NT2/D1 (cell line): ENCODE results near the gene ANTXR1.

Experiments
- DNase-seq: peaks from one replicate; pipeline ENCODE4 v3.0.0-alpha.2; 2011; ENCODE audit warnings: low read depth, low spot score
- H3K27me3 ChIP-seq: 2 replicates; pipeline ENCODE4 v1.6.0; 2011; ENCODE audit warnings: mild to moderate bottlenecking; ENCODE audit not compliant: insufficient read length, insufficient read depth
- H3K36me3 ChIP-seq: 2 replicates; pipeline ENCODE4 v1.6.1; 2011; ENCODE audit warnings: mild to moderate bottlenecking, low read length, mixed read lengths; ENCODE audit not compliant: insufficient read depth, insufficient read length
- H3K4me1 ChIP-seq: 2 replicates; pipeline ENCODE4 v1.5.1; 2011; ENCODE audit not compliant: insufficient read depth, insufficient read length
- H3K4me3 ChIP-seq: 2 replicates; pipeline ENCODE4 v1.5.1; 2011; ENCODE audit warnings: low read depth; ENCODE audit not compliant: insufficient read length
- H3K9ac ChIP-seq: 2 replicates; pipeline ENCODE4 v1.6.0; 2011; ENCODE audit warnings: low read depth; ENCODE audit not compliant: insufficient read length
- H3K9me3 ChIP-seq: 2 replicates; pipeline ENCODE4 v1.5.1; 2011; ENCODE audit warnings: mild to moderate bottlenecking, low read length; ENCODE audit not compliant: insufficient read depth
- SUZ12 ChIP-seq: IDR thresholded peaks from 2 replicates; pipeline ENCODE4 v1.6.1; 2011; ENCODE audit not compliant: insufficient read length, insufficient read depth; ENCODE audit errors: extremely low read depth
- YY1 ChIP-seq: IDR thresholded peaks from 2 replicates; pipeline ENCODE4 v1.6.1; 2011; ENCODE audit not compliant: insufficient read length, insufficient read depth
- ZNF274 ChIP-seq: IDR thresholded peaks from 2 replicates; pipeline ENCODE4 v1.6.1; 2011; ENCODE audit warnings: mild to moderate bottlenecking, low read depth, low read length

Gene ANTXR1

DNA sequence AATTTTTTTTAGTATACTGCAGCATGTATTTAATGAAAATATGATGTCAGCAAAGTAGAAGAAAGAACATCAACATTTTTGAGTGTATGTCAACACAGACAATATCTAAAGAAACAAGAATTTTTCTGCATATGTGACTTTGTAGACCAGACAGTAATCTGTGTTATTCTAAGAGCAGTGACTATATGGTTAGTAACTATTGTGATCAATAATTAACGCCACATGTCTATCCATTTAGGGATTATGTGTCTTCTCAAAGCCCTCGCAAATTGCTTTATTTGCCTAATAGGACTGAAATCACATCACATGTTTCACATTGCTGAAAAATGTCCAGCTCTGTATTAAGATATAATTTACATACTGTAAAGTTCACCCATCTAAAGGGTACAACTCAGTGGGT lies 266.2 kb downstream of the ANTXR1 start:
- Histone ChIP-seq H3K36me3 (no peaks in the 10 kb centered on the region), H3K4me3 (no peak overlapping the region), H3K4me1 (no peaks in the 10 kb centered on the region), H3K9me3 (no peaks in the 10 kb centered on the region), H3K27me3 (no peaks in the 10 kb centered on the region), H3K9ac (no peak overlapping the region)
- no peak for DNase-seq
- TF ChIP-seq SUZ12 (no peak), YY1 (no peak), ZNF274 (no peak)

GRCh38 chr2:69279931-69280681 lies 267.1 kb downstream of the ANTXR1 start:
- Histone ChIP-seq H3K4me1 (no peaks in the 10 kb centered on the region), H3K9me3 (no peaks in the 10 kb centered on the region), H3K4me3 (no peak overlapping the region), H3K27me3 (no peaks in the 10 kb centered on the region), H3K9ac (no peak overlapping the region), H3K36me3 (no peaks in the 10 kb centered on the region)
- no peak for TF ChIP-seq ZNF274
- no peak for TF ChIP-seq SUZ12
- no peak for TF ChIP-seq YY1
- DNase-seq: no peak

GRCh38 chr2:69280796-69281412 lies 267.9 kb downstream of the ANTXR1 start:
- TF ChIP-seq ZNF274 (no peak), YY1 (no peak), SUZ12 (no peak)
- no peak for DNase-seq
- Histone ChIP-seq H3K9me3 (no peaks in the 10 kb centered on the region), H3K27me3 (no peaks in the 10 kb centered on the region), H3K9ac (no peak overlapping the region), H3K4me3 (no peak overlapping the region), H3K4me1 (no peaks in the 10 kb centered on the region), H3K36me3 (no peaks in the 10 kb centered on the region)

DNA sequence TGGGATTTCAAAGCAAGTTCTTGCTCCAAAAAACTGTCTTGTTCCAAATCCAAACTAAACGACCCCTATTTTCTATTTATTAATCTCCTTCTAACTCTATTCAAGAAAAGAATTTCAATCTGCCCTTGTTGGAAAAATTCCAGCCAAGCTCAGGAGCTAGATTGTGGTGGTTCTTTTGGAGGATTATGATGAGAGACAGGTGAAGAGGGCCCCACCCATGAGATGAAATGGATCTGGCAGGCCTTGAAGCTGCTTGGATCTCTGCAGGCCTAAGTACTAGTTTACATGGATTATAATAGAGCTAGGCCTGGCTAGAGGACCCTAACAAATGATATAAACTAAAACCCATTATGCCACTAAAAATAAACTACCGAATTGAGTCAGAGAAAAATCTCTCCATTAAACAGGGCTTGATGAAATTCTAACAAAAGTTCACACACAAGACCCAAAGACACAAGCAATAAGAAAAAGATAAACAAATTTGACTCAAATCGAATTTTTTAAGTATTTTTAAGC lies 272.5 kb downstream of the ANTXR1 start:
- H3K4me1 ChIP-seq: no peaks in the 10 kb centered on the region
- no peak for DNase-seq
- TF ChIP-seq YY1 (no peak), ZNF274 (no peak), SUZ12 (no peak)
- no peaks in the 10 kb centered on the region for H3K9me3 ChIP-seq
- H3K27me3 ChIP-seq: no peaks in the 10 kb centered on the region
- H3K36me3 ChIP-seq: no peaks in the 10 kb centered on the region
- H3K9ac ChIP-seq: no peak overlapping the region
- H3K4me3 ChIP-seq: no peak overlapping the region

DNA sequence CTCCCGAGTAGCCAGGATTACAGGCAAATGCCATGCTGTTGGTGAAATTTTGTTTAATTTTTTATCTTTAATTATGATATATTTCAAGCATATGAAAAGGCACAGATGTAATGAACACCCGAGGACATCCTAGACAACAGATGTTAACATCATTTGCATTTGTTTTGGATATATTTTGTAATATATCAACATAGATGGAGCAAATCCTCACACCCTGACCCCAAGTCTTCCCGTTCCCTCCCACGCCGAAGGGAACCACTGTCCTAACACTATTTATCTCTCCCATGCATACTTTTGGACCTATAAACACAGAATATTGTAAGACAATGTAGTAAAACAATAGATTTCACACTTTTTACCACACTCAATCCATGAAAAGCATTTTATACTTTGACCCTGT lies 274.6 kb downstream of the ANTXR1 start:
- TF ChIP-seq ZNF274 (no peak), SUZ12 (no peak), YY1 (no peak)
- H3K4me1 ChIP-seq: no peaks in the 10 kb centered on the region
- no peak for DNase-seq
- no peak overlapping the region for H3K9ac ChIP-seq
- H3K4me3 ChIP-seq: no peak overlapping the region
- H3K27me3 ChIP-seq: no peaks in the 10 kb centered on the region
- H3K36me3 ChIP-seq: no peaks in the 10 kb centered on the region
- no peaks in the 10 kb centered on the region for H3K9me3 ChIP-seq

- H3K4me1 ChIP-seq: no peaks in the 10 kb centered on the region
- no peaks in the 10 kb centered on the region for H3K9me3 ChIP-seq
- no peak overlapping the region for H3K4me3 ChIP-seq
- DNase-seq: no peak
- H3K27me3 ChIP-seq: no peaks in the 10 kb centered on the region
- no peak overlapping the region for H3K9ac ChIP-seq
- H3K36me3 ChIP-seq: no peaks in the 10 kb centered on the region
- no peak for TF ChIP-seq ZNF274
- no peak for TF ChIP-seq SUZ12
- TF ChIP-seq YY1: no peak
Observed at GRCh38 chr2:69288429-69288828, 275.4 kb downstream of the ANTXR1 start.

DNA sequence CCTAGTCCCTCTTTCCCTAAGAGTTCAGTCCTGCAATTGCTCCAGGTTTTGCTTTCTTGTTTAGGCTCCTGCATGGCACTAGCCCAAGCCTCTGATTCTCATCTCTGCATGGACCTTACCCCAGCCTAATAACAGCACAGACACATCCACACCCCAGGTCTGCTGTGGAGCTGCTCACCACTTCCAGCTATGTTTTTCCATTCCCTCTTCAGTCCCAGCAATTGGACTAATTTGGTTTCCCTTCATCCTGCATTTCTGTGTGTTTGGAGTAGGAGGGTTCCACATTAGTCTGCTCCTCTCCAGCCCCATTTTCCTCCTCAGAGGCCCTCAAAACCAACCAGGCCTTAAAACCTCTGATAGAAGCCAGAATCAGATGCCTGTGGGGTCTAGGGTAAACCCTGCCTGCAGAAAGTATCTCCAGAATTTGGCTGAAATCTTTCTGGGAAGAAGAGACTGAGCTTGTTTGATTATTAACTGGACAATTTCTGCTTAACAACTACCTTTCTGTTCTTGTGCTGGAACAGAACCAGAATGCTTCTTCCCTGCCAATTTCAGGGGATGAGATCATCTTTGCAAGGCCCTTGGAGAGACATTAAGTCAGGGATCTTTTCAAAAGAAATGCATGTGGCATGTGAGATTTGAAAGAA lies 278.1 kb downstream of the ANTXR1 start:
- H3K4me1 ChIP-seq: no peaks in the 10 kb centered on the region
- H3K27me3 ChIP-seq: no peaks in the 10 kb centered on the region
- H3K9ac ChIP-seq: no peak overlapping the region
- H3K9me3 ChIP-seq: no peaks in the 10 kb centered on the region
- H3K4me3 ChIP-seq: no peak overlapping the region
- DNase-seq: no peak
- TF ChIP-seq SUZ12 (no peak), ZNF274 (no peak)
- no peaks in the 10 kb centered on the region for H3K36me3 ChIP-seq
